HepG2 (cell line): ENCODE measurements around the gene GPR152. TPM values are rescaled to one million over a fixed set of nuclear protein-coding genes. Genes with fewer than 3 reads are reported as not detected.

Experiments
- ATAC-seq: fragments of 200-7000 bp; cut with Tn5 transposase; 3 replicates; pipeline ENCODE4 v1.9.1; 2020; ENCODE audit warnings: mild to moderate bottlenecking, moderate library complexity
- BruUV-seq: library from RNA; stranded (reverse); fragments of 400-500 nt; replicated peaks from 2 replicates; lab custom pipeline; 2021; lab: Mats Ljungman, UMichigan
- CTCF ChIA-PET: fragments of 300-600 bp; formaldehyde crosslinking; extraction: SDS; loops from one replicate; lab custom pipeline; 2021; ENCODE audit warnings: low total read pairs, inconsistent platforms, low intra/inter-chr PET ratio; lab: Yijun Ruan, JAX
- POLR2A ChIA-PET: fragments of 350-600 bp; sonication (Branson Sonifier 250); formaldehyde crosslinking; loops from one replicate; lab custom pipeline; 2020; ENCODE audit warnings: antibody characterized with exemption, inconsistent platforms; lab: Yijun Ruan, JAX
- DNase-seq: peaks from one replicate; pipeline ENCODE4 v3.0.0-alpha.2; 2015; ENCODE audit warnings: low spot score
- FAIRE-seq: peaks from 3 replicates; lab custom pipeline; 2011; peaks lifted over from hg19 to GRCh38; lab: Jason Lieb, UNC
- H2AFZ ChIP-seq: one replicate; pipeline ENCODE4 v1.6.1; 2011; ENCODE audit warnings: low read length, inconsistent platforms
- H3K27ac ChIP-seq: fragments of 300-600 bp; 3 replicates; pipeline ENCODE4 v1.8.0; 2011; ENCODE audit warnings: mixed run types, mild to moderate bottlenecking, mixed read lengths, low read length, inconsistent platforms; ENCODE audit not compliant: insufficient read depth; ENCODE audit errors: extremely low read length
- H3K27me3 ChIP-seq, 2 experiments: fragments of 200-600 bp in 1 of 2; 2 replicates in 1 of 2; 3 replicates in 1 of 2; pipeline versions ENCODE4 v1.6.0 to v1.8.0; 2011; ENCODE audit warnings: low read length in 2 of 2, mild to moderate bottlenecking in 2 of 2, moderate library complexity in 2 of 2, inconsistent platforms in 1 of 2; ENCODE audit not compliant: insufficient read depth in 2 of 2, control insufficient read depth in 1 of 2
- H3K36me3 ChIP-seq, 2 experiments: fragments of 200-600 bp in 1 of 2; replicated peaks in 1 of 2; 2 replicates in 1 of 2; 3 replicates in 1 of 2; pipeline versions ENCODE4 v1.5.1 to v1.8.0; 2011; ENCODE audit warnings: low read length in 2 of 2, inconsistent platforms in 1 of 2; ENCODE audit not compliant: insufficient read depth in 2 of 2, control insufficient read depth in 1 of 2
- H3K4me1 ChIP-seq: 2 replicates; pipeline ENCODE4 v1.5.1; 2012; ENCODE audit warnings: low read length, inconsistent platforms; ENCODE audit not compliant: insufficient read depth
- H3K4me2 ChIP-seq: 2 replicates; pipeline ENCODE4 v1.6.0; 2011; ENCODE audit warnings: low read depth, low read length, inconsistent platforms
- H3K4me3 ChIP-seq, 3 experiments: fragments of 200-600 bp in 1 of 3; sonication (generic), shearing (Covaris generic) in 1 of 3; replicated peaks in 1 of 3; 2 replicates each; pipeline ENCODE4 v1.5.1; 2011 to 2016; ENCODE audit warnings: low read length in 3 of 3, inconsistent platforms in 2 of 3, low read depth in 2 of 3, mild to moderate bottlenecking in 2 of 3, control low read depth in 1 of 3, mixed read lengths in 1 of 3; ENCODE audit not compliant: insufficient read depth in 1 of 3
- H3K79me2 ChIP-seq: one replicate; pipeline ENCODE4 v1.6.1; 2011; ENCODE audit warnings: low read length, inconsistent platforms; ENCODE audit not compliant: insufficient read depth
- H3K9ac ChIP-seq: 2 replicates; pipeline ENCODE4 v1.6.0; 2011; ENCODE audit warnings: mild to moderate bottlenecking, low read depth, low read length, inconsistent platforms; ENCODE audit not compliant: insufficient read depth
- H3K9me3 ChIP-seq: 2 replicates; pipeline ENCODE4 v1.5.1; 2012; ENCODE audit warnings: mild to moderate bottlenecking, low read length
- H4K20me1 ChIP-seq: 2 replicates; pipeline ENCODE4 v1.6.0; 2011; ENCODE audit warnings: inconsistent platforms, mild to moderate bottlenecking, low read length, moderate library complexity; ENCODE audit not compliant: insufficient read depth
- BORCS8-MEF2B ChIP-seq: sonication (generic); formaldehyde crosslinking; IDR thresholded peaks from 2 replicates; pipeline ENCODE4 v1.8.0; 2022; ENCODE audit warnings: mild to moderate bottlenecking, missing genetic modification reagents
- EED ChIP-seq: sonication (generic); formaldehyde crosslinking; IDR thresholded peaks from 2 replicates; pipeline ENCODE4 v1.5.0; 2020; ENCODE audit warnings: mild to moderate bottlenecking, missing genetic modification reagents
- HIC2 ChIP-seq: sonication (generic); formaldehyde crosslinking; IDR thresholded peaks from 2 replicates; pipeline ENCODE4 v1.9.0; 2022; ENCODE audit warnings: low read depth, missing genetic modification reagents
- HINFP ChIP-seq: sonication (generic); formaldehyde crosslinking; IDR thresholded peaks from 2 replicates; pipeline ENCODE4 v1.4.0; 2020; ENCODE audit warnings: low read depth, mild to moderate bottlenecking, missing genetic modification reagents
- KDM5A ChIP-seq: fragments of 200-600 bp; sonication (generic); IDR thresholded peaks from 2 replicates; pipeline ENCODE4 v1.7.0; 2018; ENCODE audit warnings: antibody characterized with exemption, mild to moderate bottlenecking, low read length, borderline replicate concordance
- MZF1 ChIP-seq: sonication (generic); formaldehyde crosslinking; IDR thresholded peaks from 2 replicates; pipeline ENCODE4 v1.8.1; 2023; ENCODE audit warnings: mild to moderate bottlenecking, missing genetic modification reagents, borderline replicate concordance
- NBN ChIP-seq: fragments of 450-650 bp; conservative IDR thresholded peaks from 2 replicates; pipeline ENCODE4 v1.6.1; 2017
- SNAPC4 ChIP-seq: sonication (generic); formaldehyde crosslinking; IDR thresholded peaks from 2 replicates; pipeline ENCODE4 v1.4.0; 2020; ENCODE audit warnings: mild to moderate bottlenecking, missing genetic modification reagents
- SNAPC5 ChIP-seq: sonication (generic); formaldehyde crosslinking; IDR thresholded peaks from 2 replicates; pipeline ENCODE4 v1.8.1; 2023; ENCODE audit warnings: mild to moderate bottlenecking, missing genetic modification reagents, borderline replicate concordance
- SRSF4 ChIP-seq: fragments of 200-400 bp; formaldehyde crosslinking; IDR thresholded peaks from one replicate; pipeline ENCODE4 v1.6.1; 2018; ENCODE audit warnings: mild to moderate bottlenecking, low read depth, low read length, moderate library complexity; ENCODE audit not compliant: poor library complexity, severe bottlenecking
- ZBTB3 ChIP-seq: sonication (generic); formaldehyde crosslinking; IDR thresholded peaks from 2 replicates; pipeline ENCODE4 v1.4.0; 2020; ENCODE audit warnings: low read depth, mild to moderate bottlenecking, moderate library complexity, missing genetic modification reagents, borderline replicate concordance
- ZNF430 ChIP-seq: sonication (generic); formaldehyde crosslinking; IDR thresholded peaks from 2 replicates; pipeline ENCODE4 v1.9.0; 2021; ENCODE audit warnings: mild to moderate bottlenecking, missing genetic modification reagents
- ZNF776 ChIP-seq: sonication (generic); formaldehyde crosslinking; IDR thresholded peaks from 2 replicates; pipeline ENCODE4 v1.4.0; 2020; ENCODE audit warnings: mild to moderate bottlenecking, missing genetic modification reagents
- ZNF816 ChIP-seq: sonication (generic); formaldehyde crosslinking; IDR thresholded peaks from 2 replicates; pipeline ENCODE4 v1.8.0; 2022; ENCODE audit warnings: missing genetic modification reagents, mild to moderate bottlenecking, borderline replicate concordance
- ZSCAN20 ChIP-seq: sonication (generic); formaldehyde crosslinking; IDR thresholded peaks from 2 replicates; pipeline ENCODE4 v1.4.0; 2020; ENCODE audit warnings: missing genetic modification reagents, mild to moderate bottlenecking, borderline replicate concordance
- WGBS: methylation state at CpG from one replicate; pipeline ENCODE4 v1.1.6; 2017; ENCODE audit warnings: low lambda C conversion rate; 5-methylcytosine and 5-hydroxymethylcytosine counted together
- in situ Hi-C: cut with HindIII; loops from 2 replicates; pipeline ENCODE4 v1.10.0; 2017; ENCODE audit warnings: low pct_unique_long_range_greater_than_20kb; ENCODE audit not compliant: extremely low pct_ligation_motif_present
- intact Hi-C: fragments of 100-400 bp; cut with micrococcal nuclease; formaldehyde crosslinking; loops from one replicate; pipeline ENCODE4 v1.10.0; 2022; ENCODE audit not compliant: unreplicated experiment
- polyA plus RNA-seq, 8 experiments: library from polyadenylated mRNA; depleted of rRNA in 3 of 8; stranded (reverse) in 7 of 8; unstranded in 1 of 8; fragments of >200 nt; fragmentation: Illumina TruSeq in 4 of 8; extraction: Trizol in 4 of 8; gene quantifications; 2 replicates each; pipeline versions ENCODE4 v1.2.1 to v1.2.3, GENCODE V29; 2011 to 2016; ENCODE audit warnings: low read depth in 4 of 8, missing spikeins in 1 of 8, mixed read lengths in 1 of 8; ENCODE audit not compliant: insufficient read depth in 1 of 8
- total RNA-seq, 5 experiments: library from RNA; depleted of rRNA; stranded (reverse); fragments of >200 nt; fragmentation: Illumina TruSeq; extraction: Trizol; gene quantifications; 2 replicates each; pipeline ENCODE4 v1.2.3, GENCODE V29; 2016; ENCODE audit warnings: low read depth in 1 of 5

GPR152 gene
- total and polyA plus RNA-seq, 2 of the 13 experiments (the other 11 are each of a cell fraction or from before 2014, with no cell fraction given), result not detected

GRCh38 chr11:67451658-67451976 is 912 bp downstream of the GPR152 start:
- H3K4me2 ChIP-seq, result no peak overlapping the region
- no peak overlapping the region for H3K4me3 ChIP-seq
- 70% methylated on average over 13 of the region's 14 CpGs for WGBS
- H3K36me3 ChIP-seq, result no peaks in the 10 kb centered on the region
- H3K27ac ChIP-seq, result no peak overlapping the region
- CTCF ChIA-PET, result no interaction called here
- no peaks in the 10 kb centered on the region for H4K20me1 ChIP-seq
- POLR2A ChIA-PET, result interaction anchor here (1.5 kb wide), 1 partner anchor 8 kb away, joined by 5 read pairs; the partner anchor contains the start of gene CORO1B
- BruUV-seq, result no TSS peak
- peaks cover 13 to 67% of the 10 kb centered on the region in 2 experiments; a peak in 4 of 5 replicates for H3K27me3 ChIP-seq
- no peak overlapping the region for H3K9ac ChIP-seq
- no peaks in the 10 kb centered on the region for H3K9me3 ChIP-seq
- intact Hi-C loops, result no loop called here
- ATAC-seq (peak; percentile 8; the same call in 1 of the 3 replicates), FAIRE-seq (no peak), DNase-seq (no peak)
- H3K79me2 ChIP-seq, result no peaks in the 10 kb centered on the region
- in situ Hi-C loops, result no loop called here
- H2AFZ ChIP-seq, result no peak overlapping the region
- peaks cover 14% of the 10 kb centered on the region for H3K4me1 ChIP-seq
- TF ChIP-seq MZF1, result no peak
- no peak for TF ChIP-seq ZNF776
- no peak for TF ChIP-seq NBN
- no peak for TF ChIP-seq BORCS8-MEF2B (CRISPR knock-in tag)
- TF ChIP-seq EED (CRISPR knock-in tag), result no peak
- TF ChIP-seq HINFP (CRISPR knock-in tag), result no peak
- TF ChIP-seq KDM5A, result no peak
- TF ChIP-seq SNAPC4, result no peak
- no peak for TF ChIP-seq ZNF430 (CRISPR knock-in tag)
- TF ChIP-seq SNAPC5 (CRISPR knock-in tag), result no peak
- no peak for TF ChIP-seq ZSCAN20
- no peak for TF ChIP-seq SRSF4
- TF ChIP-seq ZNF816 (CRISPR knock-in tag), result no peak
- no peak for TF ChIP-seq ZBTB3 (CRISPR knock-in tag)
- TF ChIP-seq HIC2 (CRISPR knock-in tag), result no peak
